Erythroblast (primary cell): ENCODE results near the gene SERPINH1.

Experiments used
- GATA1 ChIP-seq: IDR thresholded peaks from 2 replicates; pipeline ENCODE4 v1.6.1; 2011; ENCODE audit warnings: low read depth, mild to moderate bottlenecking, control low read depth, low read length, moderate library complexity
- POLR2A ChIP-seq: IDR thresholded peaks from 2 replicates; pipeline ENCODE4 v1.6.1; 2011; ENCODE audit warnings: mild to moderate bottlenecking, low read length

DNA sequence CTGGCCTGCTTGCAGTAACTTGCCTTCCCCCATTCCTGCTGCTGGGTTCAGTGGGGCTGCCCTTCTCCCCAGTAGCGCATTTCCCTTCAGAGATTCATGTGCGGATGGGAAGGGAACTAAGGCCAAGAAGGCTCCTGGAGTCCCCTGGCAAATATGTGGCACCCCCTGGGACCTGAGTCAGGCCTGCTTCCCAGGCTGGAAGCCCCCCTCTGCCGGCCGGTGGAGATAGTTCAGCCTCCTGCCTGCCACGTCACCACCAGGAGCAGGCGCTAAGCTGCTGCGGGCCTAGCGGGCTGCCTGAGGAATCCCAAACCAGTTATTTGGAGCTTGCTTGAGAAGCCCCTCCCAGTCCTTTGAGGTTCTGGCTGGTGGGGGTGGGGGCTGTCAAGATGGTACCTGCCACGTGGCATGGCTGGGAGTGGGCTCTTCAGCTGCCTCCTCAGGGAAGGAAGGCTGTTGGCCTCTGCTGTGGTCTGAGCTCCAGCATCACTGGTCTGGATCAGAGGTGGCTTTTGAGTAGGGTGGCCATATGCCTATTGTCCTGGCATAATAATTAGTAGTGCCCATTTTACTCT, 2.0 kb downstream of the SERPINH1 start:
- TF ChIP-seq POLR2A (no peak), GATA1 (no peak)
